Right lobe of liver (tissue), 6 donors: ENCODE results near the gene CDH6. TPM values are rescaled to one million over a fixed set of nuclear protein-coding genes. Genes with fewer than 3 reads are reported as not detected.

Experiments
- ATAC-seq, 4 donors: fragments of 200-7000 bp; cut with Tn5 transposase; one replicate each; pipeline ENCODE4 v1.9.1; 2020; ENCODE audit warnings: mild to moderate bottlenecking in 4 of 4, moderate library complexity in 4 of 4
- DNase-seq, 3 donors: peaks; one replicate each; pipeline ENCODE4 v3.0.0-alpha.2; 2020
- H3K27ac ChIP-seq, 3 donors: fragments of 200-600 bp; one replicate each; pipeline ENCODE4 v1.8.0; 2022
- H3K27me3 ChIP-seq, 2 donors: fragments of 200-600 bp; one replicate each; pipeline ENCODE4 v1.8.0; 2022
- H3K36me3 ChIP-seq, 4 donors: fragments of 200-600 bp; sonication (generic) in 1 of 4; one replicate each; pipeline versions ENCODE4 v1.5.1 to v1.8.0; 2017 to 2022; ENCODE audit warnings: control low read depth in 1 of 4
- H3K4me1 ChIP-seq, 4 donors: fragments of 200-600 bp; sonication (generic) in 1 of 4; one replicate each; pipeline versions ENCODE4 v1.5.1 to v1.8.0; 2017 to 2022; ENCODE audit warnings: control low read depth in 1 of 4
- H3K4me3 ChIP-seq, 3 donors: fragments of 200-600 bp; one replicate each; pipeline ENCODE4 v1.8.0; 2022
- H3K9me3 ChIP-seq, 4 donors: fragments of 200-600 bp; sonication (generic) in 1 of 4; one replicate each; pipeline versions ENCODE4 v1.5.1 to v1.8.0; 2017 to 2022; ENCODE audit warnings: control low read depth in 1 of 4
- POLR2A ChIP-seq: fragments of 450-650 bp; IDR thresholded peaks from one replicate; pipeline ENCODE4 v1.6.1; 2017; ENCODE audit warnings: antibody characterized with exemption, mild to moderate bottlenecking
- WGBS: methylation state at CpG from one replicate; pipeline ENCODE4 v1.1.6; 2018; ENCODE audit warnings: low coverage, low lambda C conversion rate; ENCODE audit not compliant: insufficient coverage; ENCODE audit errors: missing lambda C conversion rate; 5-methylcytosine and 5-hydroxymethylcytosine counted together
- intact Hi-C, 2 donors: fragments of 100-400 bp; cut with DNase I; formaldehyde crosslinking; loops; one replicate each; pipeline versions ENCODE4 v1.11.2 to v1.14.1; 2022
- total RNA-seq, 6 experiments: library from RNA; depleted of rRNA in 2 of 6; stranded (reverse); fragments of >200 nt in 2 of 6; fragmentation: NEBNext Ultra II Directional in 3 of 6; extraction: Animal tissue kit (Norgen Biotek cat#: 25700) in 3 of 6; gene quantifications; one replicate each; pipeline versions ENCODE4 v1.1.0 to v1.2.4, GENCODE V29; 2016 to 2023
- TF ChIP-seq, protein P1 (sequence below), 4 donors: fragments of 200-600 bp in 3 of 4; fragments of 450-650 bp in 1 of 4; IDR thresholded peaks; one replicate each; pipeline versions ENCODE4 v1.5.1 to v1.8.0; 2016 to 2022; ENCODE audit warnings: antibody characterized with exemption in 4 of 4, mild to moderate bottlenecking in 2 of 4
- donor health status: DM: no; HTN: yes; CAD: no.
- donor health status: DM: no; HTN: no; CAD: no.
- donor health status: DM: no; HTN: no; CAD: no.
- donor health status: DM: no; HTN: yes; CAD: no.
- donor health status: DM: no; HTN: yes; CAD: no.

The CDH6 gene
- total RNA-seq, 6 experiments from 2014 or later, result 0.49 to 1.8 (median 0.74) TPM

DNA sequence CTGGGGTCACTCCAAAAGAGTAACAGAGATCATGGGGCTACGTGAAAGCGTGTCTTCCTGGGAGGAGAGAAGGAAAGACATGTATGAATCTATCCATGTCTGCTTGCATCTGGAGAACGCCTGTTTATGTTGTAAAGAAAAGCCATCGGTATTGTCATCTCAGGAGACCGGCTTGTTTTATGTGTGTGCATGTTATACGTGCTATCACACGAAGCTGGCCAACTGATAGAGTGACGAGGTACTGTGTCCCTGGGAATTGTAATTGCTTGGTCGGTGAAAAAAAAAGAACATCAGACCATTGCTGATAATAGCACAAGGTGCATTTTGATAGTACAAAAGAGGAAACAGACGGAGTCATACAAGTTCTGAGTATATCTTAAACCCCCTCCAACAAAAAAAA lies 370 bp upstream of the CDH6 start:
- Histone ChIP-seq H3K27ac (no peak overlapping the region), H3K9me3 (no peaks in the 10 kb centered on the region), H3K4me1 (peaks cover 0 to 19% (median 0%) of the 10 kb centered on the region in 4 donors), H3K36me3 (no peaks in the 10 kb centered on the region), H3K27me3 (peaks cover 2 to 12% of the 10 kb centered on the region in 2 donors), H3K4me3 (no peak overlapping the region)
- ATAC-seq, result no peak
- intact Hi-C loops, result no loop called here
- no peak for DNase-seq
- TF ChIP-seq, protein P1, sequence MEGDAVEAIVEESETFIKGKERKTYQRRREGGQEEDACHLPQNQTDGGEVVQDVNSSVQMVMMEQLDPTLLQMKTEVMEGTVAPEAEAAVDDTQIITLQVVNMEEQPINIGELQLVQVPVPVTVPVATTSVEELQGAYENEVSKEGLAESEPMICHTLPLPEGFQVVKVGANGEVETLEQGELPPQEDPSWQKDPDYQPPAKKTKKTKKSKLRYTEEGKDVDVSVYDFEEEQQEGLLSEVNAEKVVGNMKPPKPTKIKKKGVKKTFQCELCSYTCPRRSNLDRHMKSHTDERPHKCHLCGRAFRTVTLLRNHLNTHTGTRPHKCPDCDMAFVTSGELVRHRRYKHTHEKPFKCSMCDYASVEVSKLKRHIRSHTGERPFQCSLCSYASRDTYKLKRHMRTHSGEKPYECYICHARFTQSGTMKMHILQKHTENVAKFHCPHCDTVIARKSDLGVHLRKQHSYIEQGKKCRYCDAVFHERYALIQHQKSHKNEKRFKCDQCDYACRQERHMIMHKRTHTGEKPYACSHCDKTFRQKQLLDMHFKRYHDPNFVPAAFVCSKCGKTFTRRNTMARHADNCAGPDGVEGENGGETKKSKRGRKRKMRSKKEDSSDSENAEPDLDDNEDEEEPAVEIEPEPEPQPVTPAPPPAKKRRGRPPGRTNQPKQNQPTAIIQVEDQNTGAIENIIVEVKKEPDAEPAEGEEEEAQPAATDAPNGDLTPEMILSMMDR (IDR thresholded peaks at IDR 0.05), result no peak
- TF ChIP-seq POLR2A, result no peak
- 39% methylated on average over 10 of the region's 10 CpGs for WGBS

DNA sequence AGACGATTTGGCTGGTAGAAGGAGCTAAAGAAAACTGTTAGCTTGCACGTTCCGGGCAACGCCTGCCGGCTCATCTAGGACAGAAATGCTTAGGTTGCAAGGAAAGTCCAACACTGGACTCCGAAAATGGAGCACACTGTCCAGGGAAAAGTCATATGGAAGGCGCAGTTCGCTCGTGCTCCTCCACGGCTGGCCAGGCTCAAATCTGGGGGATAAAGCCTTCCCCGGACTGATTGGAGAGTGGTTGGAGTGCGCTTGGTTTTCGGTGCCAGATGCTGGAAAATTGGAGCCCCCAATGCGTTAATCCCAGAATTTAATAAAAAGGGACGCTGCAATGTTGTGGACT lies 955 bp downstream of the CDH6 start:
- DNase-seq (no peak), ATAC-seq (peak in 3 of 4 donors; percentile 20 to 44 (median 40))
- no peak for TF ChIP-seq POLR2A
- TF ChIP-seq, protein P1 (IDR thresholded peaks at IDR 0.05), result no peak
- Histone ChIP-seq H3K9me3 (no peaks in the 10 kb centered on the region), H3K27ac (no peak overlapping the region), H3K36me3 (no peaks in the 10 kb centered on the region), H3K4me1 (peaks cover 0 to 19% (median 0%) of the 10 kb centered on the region in 4 donors), H3K27me3 (peaks cover 2 to 12% of the 10 kb centered on the region in 2 donors), H3K4me3 (peak overlapping the region; percentile 17 to 41 (median 34))
- intact Hi-C loops, result no loop called here
- WGBS, result 9% methylated on average over 15 of the region's 15 CpGs

DNA sequence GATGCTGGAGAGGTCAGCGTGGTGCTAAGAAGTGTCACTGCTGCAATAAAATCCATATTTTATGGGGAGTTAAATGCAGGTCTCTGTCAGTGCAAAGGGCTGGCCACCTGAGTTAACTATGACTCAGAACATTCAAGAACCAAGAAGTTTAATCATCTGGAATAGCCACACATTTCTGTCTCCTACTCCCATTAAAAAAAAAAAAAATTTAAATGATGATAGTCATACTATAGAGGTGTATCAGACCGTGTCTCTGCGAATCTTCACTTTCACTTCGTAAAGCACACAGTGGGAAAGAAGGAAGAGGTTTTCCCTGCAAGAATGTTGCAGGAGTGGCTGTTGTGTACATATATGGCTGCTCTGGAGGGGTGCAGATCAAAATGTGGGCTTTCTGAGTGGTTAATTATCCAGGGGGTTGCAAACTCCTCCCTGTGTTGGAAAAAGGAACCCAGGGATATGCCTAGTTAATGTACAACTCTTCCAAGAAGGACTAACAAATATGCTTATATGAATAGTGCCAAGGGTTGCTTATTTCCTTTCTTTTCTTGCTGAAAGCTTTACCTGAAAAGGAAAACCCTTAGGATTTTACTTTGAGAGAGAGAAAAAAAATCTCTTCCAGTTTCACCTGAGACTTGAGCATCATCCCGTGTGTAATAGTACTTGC lies 1.5 kb downstream of the CDH6 start:
- Histone ChIP-seq H3K4me3 (peak overlapping the region in 2 of 3 donors; percentile 12 to 41), H3K27me3 (peaks cover 2 to 12% of the 10 kb centered on the region in 2 donors), H3K4me1 (peaks cover 0 to 19% (median 0%) of the 10 kb centered on the region in 4 donors), H3K9me3 (no peaks in the 10 kb centered on the region), H3K27ac (no peak overlapping the region), H3K36me3 (no peaks in the 10 kb centered on the region)
- intact Hi-C loops, result no loop called here
- ATAC-seq (peak in 3 of 4 donors; percentile 19 to 45 (median 37)), DNase-seq (no peak)
- TF ChIP-seq POLR2A, result no peak
- TF ChIP-seq, protein P1 (IDR thresholded peaks at IDR 0.05), result no peak
- 20% methylated on average over 5 of the region's 5 CpGs for WGBS

DNA sequence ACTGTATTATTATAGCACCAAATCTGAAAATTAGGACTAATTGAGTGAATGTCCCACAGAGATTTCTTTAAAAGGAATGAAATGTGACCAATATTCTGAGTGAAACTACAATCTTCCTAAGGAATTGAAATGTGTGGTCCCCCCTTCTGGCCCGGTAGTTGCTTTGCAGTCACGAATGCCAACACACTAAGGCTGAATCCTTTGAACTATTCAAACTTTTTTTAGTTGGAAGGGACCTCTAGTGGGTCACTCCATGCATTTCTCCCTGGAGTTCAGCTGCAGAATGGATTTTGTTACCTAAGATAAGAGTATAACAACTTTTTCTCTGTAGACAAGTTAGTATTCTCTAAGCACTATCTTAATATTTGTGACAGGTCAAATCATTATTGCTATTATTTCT lies 2.8 kb downstream of the CDH6 start:
- WGBS, result 14% methylated on average over 2 of the region's 2 CpGs
- Histone ChIP-seq H3K27ac (no peak overlapping the region), H3K36me3 (no peaks in the 10 kb centered on the region), H3K4me1 (peaks cover 0 to 19% (median 0%) of the 10 kb centered on the region in 4 donors), H3K4me3 (no peak overlapping the region), H3K27me3 (peaks cover 2 to 12% of the 10 kb centered on the region in 2 donors), H3K9me3 (no peaks in the 10 kb centered on the region)
- intact Hi-C loops, result no loop called here
- DNase-seq (no peak), ATAC-seq (peak in 1 of 4 donors; percentile 46)
- TF ChIP-seq, protein P1 (IDR thresholded peaks at IDR 0.05), result no peak
- TF ChIP-seq POLR2A, result no peak
